ENCODE data around the gene PDZD2. TPM values are rescaled to one million over a fixed set of nuclear protein-coding genes. Genes with fewer than 3 reads are reported as not detected.

Gene PDZD2
- polyA plus RNA-seq, 1 donor from 2014 or later, result 3.1 TPM

DNA sequence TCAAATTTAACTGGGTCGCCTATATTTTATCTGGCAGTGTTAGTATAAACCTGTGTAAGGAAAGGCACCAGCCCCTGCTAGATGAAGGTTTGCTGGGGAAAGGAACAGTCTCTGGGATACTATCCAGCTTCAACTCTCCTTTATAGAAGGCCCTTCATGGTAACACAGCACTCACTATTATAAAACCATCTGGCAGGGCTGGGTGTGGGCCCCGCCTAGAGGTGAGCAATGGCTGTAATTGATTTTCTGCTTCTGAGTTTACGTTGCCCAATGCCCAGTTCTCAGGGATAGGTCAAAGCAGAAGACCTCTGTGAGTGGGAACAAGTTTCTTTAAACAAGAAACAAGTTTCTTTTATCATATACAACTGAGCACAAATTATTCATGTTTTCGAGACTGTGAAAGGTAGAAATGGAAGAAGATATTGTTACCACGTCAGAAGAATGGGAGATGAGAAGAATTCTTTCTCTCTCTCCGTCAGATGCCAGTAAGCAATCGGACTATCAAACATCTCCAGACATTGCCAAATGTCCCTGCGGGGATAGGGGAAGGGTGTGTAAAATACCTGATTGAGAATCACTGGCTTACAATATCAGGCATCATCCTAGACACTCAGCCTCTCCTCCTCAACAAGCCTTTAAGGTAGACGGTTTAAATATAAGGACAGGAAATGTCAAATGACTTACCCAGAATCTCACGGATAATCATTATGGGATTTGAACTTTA lies 205.9 kb downstream of the PDZD2 start:
- Histone ChIP-seq H3F3A (ENCODE audit: insufficient read depth, low read length, poor library complexity, severe bottlenecking) (no peaks in the 10 kb centered on the region), H3K4me3 (ENCODE audit: low read length) (no peak overlapping the region), H3K79me2 (replicated peaks; ENCODE audit: insufficient read depth, low read length) (no peaks in the 10 kb centered on the region), H3K9me2 (ENCODE audit: insufficient read depth, low read length) (no peaks in the 10 kb centered on the region), H3K9ac (ENCODE audit: low read length) (no peak overlapping the region), H3K36me3 (ENCODE audit: insufficient read depth, low read length) (no peaks in the 10 kb centered on the region), H3K4me2 (ENCODE audit: low read length) (no peak overlapping the region), H3K9me3 (ENCODE audit: low read length) (no peaks in the 10 kb centered on the region), H3K27me3 (ENCODE audit: insufficient read depth, low read depth, low read length) (no peaks in the 10 kb centered on the region), H2AFZ (ENCODE audit: low read depth, low read length) (no peak overlapping the region), H3K27ac (ENCODE audit: low read length) (no peak overlapping the region), H4K20me1 (ENCODE audit: insufficient read depth) (no peaks in the 10 kb centered on the region)
- no peak for TF ChIP-seq MXI1 (conservative IDR thresholded peaks at IDR 0.05; ENCODE audit: poor library complexity, severe bottlenecking)
- TF ChIP-seq, protein P1, sequence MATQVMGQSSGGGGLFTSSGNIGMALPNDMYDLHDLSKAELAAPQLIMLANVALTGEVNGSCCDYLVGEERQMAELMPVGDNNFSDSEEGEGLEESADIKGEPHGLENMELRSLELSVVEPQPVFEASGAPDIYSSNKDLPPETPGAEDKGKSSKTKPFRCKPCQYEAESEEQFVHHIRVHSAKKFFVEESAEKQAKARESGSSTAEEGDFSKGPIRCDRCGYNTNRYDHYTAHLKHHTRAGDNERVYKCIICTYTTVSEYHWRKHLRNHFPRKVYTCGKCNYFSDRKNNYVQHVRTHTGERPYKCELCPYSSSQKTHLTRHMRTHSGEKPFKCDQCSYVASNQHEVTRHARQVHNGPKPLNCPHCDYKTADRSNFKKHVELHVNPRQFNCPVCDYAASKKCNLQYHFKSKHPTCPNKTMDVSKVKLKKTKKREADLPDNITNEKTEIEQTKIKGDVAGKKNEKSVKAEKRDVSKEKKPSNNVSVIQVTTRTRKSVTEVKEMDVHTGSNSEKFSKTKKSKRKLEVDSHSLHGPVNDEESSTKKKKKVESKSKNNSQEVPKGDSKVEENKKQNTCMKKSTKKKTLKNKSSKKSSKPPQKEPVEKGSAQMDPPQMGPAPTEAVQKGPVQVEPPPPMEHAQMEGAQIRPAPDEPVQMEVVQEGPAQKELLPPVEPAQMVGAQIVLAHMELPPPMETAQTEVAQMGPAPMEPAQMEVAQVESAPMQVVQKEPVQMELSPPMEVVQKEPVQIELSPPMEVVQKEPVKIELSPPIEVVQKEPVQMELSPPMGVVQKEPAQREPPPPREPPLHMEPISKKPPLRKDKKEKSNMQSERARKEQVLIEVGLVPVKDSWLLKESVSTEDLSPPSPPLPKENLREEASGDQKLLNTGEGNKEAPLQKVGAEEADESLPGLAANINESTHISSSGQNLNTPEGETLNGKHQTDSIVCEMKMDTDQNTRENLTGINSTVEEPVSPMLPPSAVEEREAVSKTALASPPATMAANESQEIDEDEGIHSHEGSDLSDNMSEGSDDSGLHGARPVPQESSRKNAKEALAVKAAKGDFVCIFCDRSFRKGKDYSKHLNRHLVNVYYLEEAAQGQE (IDR thresholded peaks at IDR 0.05; ENCODE audit: borderline replicate concordance), result no peak
- no peak for TF ChIP-seq RAD21 (conservative IDR thresholded peaks at IDR 0.05)
- TF ChIP-seq SMC3 (conservative IDR thresholded peaks at IDR 0.05; ENCODE audit: poor library complexity), result no peak
- TF ChIP-seq EP300 (conservative IDR thresholded peaks at IDR 0.05; ENCODE audit: poor library complexity, severe bottlenecking), result no peak
- TF ChIP-seq TAF1 (IDR thresholded peaks at IDR 0.05; ENCODE audit: low read depth), result no peak
- no peak for TF ChIP-seq POLR2AphosphoS5 (IDR thresholded peaks at IDR 0.05)
- TF ChIP-seq, protein P2, sequence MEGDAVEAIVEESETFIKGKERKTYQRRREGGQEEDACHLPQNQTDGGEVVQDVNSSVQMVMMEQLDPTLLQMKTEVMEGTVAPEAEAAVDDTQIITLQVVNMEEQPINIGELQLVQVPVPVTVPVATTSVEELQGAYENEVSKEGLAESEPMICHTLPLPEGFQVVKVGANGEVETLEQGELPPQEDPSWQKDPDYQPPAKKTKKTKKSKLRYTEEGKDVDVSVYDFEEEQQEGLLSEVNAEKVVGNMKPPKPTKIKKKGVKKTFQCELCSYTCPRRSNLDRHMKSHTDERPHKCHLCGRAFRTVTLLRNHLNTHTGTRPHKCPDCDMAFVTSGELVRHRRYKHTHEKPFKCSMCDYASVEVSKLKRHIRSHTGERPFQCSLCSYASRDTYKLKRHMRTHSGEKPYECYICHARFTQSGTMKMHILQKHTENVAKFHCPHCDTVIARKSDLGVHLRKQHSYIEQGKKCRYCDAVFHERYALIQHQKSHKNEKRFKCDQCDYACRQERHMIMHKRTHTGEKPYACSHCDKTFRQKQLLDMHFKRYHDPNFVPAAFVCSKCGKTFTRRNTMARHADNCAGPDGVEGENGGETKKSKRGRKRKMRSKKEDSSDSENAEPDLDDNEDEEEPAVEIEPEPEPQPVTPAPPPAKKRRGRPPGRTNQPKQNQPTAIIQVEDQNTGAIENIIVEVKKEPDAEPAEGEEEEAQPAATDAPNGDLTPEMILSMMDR (IDR thresholded peaks at IDR 0.05; ENCODE audit: poor library complexity, severe bottlenecking), result no peak
- no peak for TF ChIP-seq EZH2 (IDR thresholded peaks at IDR 0.05; ENCODE audit: borderline replicate concordance, insufficient read depth, low read length, poor library complexity, severe bottlenecking)

DNA sequence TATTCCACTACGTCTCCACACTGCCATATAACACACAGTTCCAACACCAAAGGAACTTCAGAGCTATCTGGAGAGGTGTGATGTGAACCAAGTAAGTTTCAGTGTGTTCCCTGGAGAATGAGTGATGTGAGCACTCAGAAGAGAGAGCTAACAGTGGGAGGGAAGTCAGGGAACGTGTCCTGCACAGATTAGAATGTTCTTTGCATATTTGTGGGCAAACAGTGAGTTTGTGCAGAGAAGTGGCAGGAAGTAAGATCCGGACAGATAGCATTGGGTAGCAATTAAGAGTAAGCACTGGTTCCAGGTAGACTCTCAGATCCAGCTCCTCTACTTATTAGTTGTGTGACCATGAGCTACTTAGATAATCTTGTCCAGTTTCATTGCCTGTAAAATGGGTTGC lies 206.4 kb downstream of the PDZD2 start:
- Histone ChIP-seq H3K9me2 (ENCODE audit: insufficient read depth, low read length) (no peaks in the 10 kb centered on the region), H3K4me2 (ENCODE audit: low read length) (no peak overlapping the region), H3K27ac (ENCODE audit: low read length) (no peak overlapping the region), H3K36me3 (ENCODE audit: insufficient read depth, low read length) (no peaks in the 10 kb centered on the region), H2AFZ (ENCODE audit: low read depth, low read length) (no peak overlapping the region), H3K27me3 (ENCODE audit: insufficient read depth, low read depth, low read length) (no peaks in the 10 kb centered on the region), H4K20me1 (ENCODE audit: insufficient read depth) (no peaks in the 10 kb centered on the region), H3K79me2 (replicated peaks; ENCODE audit: insufficient read depth, low read length) (no peaks in the 10 kb centered on the region), H3K9ac (ENCODE audit: low read length) (no peak overlapping the region), H3K4me3 (ENCODE audit: low read length) (no peak overlapping the region), H3F3A (ENCODE audit: insufficient read depth, low read length, poor library complexity, severe bottlenecking) (no peaks in the 10 kb centered on the region), H3K9me3 (ENCODE audit: low read length) (no peaks in the 10 kb centered on the region)
- TF ChIP-seq, protein P1 (IDR thresholded peaks at IDR 0.05; ENCODE audit: borderline replicate concordance), result no peak
- TF ChIP-seq POLR2AphosphoS5 (IDR thresholded peaks at IDR 0.05) (no peak), TAF1 (IDR thresholded peaks at IDR 0.05; ENCODE audit: low read depth) (no peak), MXI1 (conservative IDR thresholded peaks at IDR 0.05; ENCODE audit: poor library complexity, severe bottlenecking) (no peak), EP300 (conservative IDR thresholded peaks at IDR 0.05; ENCODE audit: poor library complexity, severe bottlenecking) (no peak), SMC3 (conservative IDR thresholded peaks at IDR 0.05; ENCODE audit: poor library complexity) (no peak), RAD21 (conservative IDR thresholded peaks at IDR 0.05) (no peak), EZH2 (IDR thresholded peaks at IDR 0.05; ENCODE audit: borderline replicate concordance, insufficient read depth, low read length, poor library complexity, severe bottlenecking) (no peak)
- TF ChIP-seq, protein P2 (IDR thresholded peaks at IDR 0.05; ENCODE audit: poor library complexity, severe bottlenecking), result no peak
